Measurements from ENCODE around the gene MEFV. TPM values are rescaled to one million over a fixed set of nuclear protein-coding genes. Genes with fewer than 3 reads are reported as not detected.

The MEFV gene
- total and polyA plus RNA-seq, 10 of the 15 experiments (the other 5 are each of a cell fraction or from before 2014, with no cell fraction given): 0.03 to 0.11 (median 0.09) TPM; not detected in 5

DNA sequence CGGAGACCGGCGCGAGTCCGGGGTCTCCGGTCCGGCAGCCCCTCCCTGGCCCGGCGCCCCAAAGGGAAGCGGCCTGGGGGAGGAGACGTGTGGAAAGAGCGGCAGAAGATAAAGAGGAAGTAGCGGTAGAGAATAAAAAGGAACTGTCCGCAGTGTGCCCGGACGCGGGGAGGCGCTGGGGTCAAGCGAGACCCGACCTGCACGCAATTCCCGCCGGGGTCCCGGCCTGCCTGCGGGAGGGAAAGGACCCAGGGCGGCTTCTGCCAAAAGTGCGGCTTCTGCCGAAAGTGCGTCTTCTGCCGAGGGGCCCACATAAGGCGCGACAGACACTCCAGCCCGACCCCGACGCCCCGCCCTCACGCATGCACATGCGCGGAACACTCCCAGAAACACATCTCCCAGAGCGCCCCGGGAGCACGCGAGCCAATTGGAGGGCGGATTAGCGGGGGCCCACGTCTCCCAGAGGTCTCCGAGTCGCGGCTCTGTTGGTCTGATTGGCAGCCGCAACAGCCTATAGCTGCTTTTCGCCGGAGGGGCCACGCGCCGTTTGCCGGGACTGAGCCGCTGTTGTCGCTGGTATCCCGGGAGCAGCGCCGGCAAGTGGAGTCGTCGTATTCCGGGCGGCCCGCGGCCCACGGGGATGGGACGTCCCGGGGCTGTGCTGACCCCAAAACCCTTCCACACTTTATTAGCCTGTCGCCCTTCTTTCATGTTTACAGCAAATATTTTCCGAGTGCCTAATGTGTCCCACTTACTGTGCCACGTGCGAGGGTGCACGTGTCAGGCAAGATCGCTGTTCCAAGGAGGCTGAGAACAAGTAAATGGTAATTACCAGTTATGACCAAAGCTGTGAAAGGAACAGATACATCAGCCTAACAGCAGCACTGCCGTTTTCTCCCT, 8.0 kb upstream of the MEFV start (continued):
- TF ChIP-seq EP300 (IDR thresholded peaks at IDR 0.05; ENCODE audit: borderline replicate concordance in 1 of 2, control insufficient read depth in 1 of 2, low read depth in 2 of 2, low read length in 2 of 2): 0 out of 4 replicates have a peak, but pooled peaks of 1 of the 2 experiments have one; percentile 18
- TF ChIP-seq NFIC (IDR thresholded peaks at IDR 0.05; ENCODE audit: low read depth, low read length): no peak
- TF ChIP-seq, protein P1, sequence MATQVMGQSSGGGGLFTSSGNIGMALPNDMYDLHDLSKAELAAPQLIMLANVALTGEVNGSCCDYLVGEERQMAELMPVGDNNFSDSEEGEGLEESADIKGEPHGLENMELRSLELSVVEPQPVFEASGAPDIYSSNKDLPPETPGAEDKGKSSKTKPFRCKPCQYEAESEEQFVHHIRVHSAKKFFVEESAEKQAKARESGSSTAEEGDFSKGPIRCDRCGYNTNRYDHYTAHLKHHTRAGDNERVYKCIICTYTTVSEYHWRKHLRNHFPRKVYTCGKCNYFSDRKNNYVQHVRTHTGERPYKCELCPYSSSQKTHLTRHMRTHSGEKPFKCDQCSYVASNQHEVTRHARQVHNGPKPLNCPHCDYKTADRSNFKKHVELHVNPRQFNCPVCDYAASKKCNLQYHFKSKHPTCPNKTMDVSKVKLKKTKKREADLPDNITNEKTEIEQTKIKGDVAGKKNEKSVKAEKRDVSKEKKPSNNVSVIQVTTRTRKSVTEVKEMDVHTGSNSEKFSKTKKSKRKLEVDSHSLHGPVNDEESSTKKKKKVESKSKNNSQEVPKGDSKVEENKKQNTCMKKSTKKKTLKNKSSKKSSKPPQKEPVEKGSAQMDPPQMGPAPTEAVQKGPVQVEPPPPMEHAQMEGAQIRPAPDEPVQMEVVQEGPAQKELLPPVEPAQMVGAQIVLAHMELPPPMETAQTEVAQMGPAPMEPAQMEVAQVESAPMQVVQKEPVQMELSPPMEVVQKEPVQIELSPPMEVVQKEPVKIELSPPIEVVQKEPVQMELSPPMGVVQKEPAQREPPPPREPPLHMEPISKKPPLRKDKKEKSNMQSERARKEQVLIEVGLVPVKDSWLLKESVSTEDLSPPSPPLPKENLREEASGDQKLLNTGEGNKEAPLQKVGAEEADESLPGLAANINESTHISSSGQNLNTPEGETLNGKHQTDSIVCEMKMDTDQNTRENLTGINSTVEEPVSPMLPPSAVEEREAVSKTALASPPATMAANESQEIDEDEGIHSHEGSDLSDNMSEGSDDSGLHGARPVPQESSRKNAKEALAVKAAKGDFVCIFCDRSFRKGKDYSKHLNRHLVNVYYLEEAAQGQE (IDR thresholded peaks at IDR 0.05; ENCODE audit: low read depth, low read length): no peak
- no peak for TF ChIP-seq RBBP5 (conservative IDR thresholded peaks at IDR 0.05)
- TF ChIP-seq PML (IDR thresholded peaks at IDR 0.05; ENCODE audit: low read length): no peak
- no peak for TF ChIP-seq RELA (IDR thresholded peaks at IDR 0.05; ENCODE audit: borderline replicate concordance, partially characterized antibody)
- TF ChIP-seq GABPA (IDR thresholded peaks at IDR 0.05; ENCODE audit: low read depth): peak; percentile 54; the same call in 1 of the 2 replicates
- TF ChIP-seq SUPT20H (IDR thresholded peaks at IDR 0.05; ENCODE audit: borderline replicate concordance, control insufficient read depth, low read depth, low read length): no peak
- TF ChIP-seq, protein P2, sequence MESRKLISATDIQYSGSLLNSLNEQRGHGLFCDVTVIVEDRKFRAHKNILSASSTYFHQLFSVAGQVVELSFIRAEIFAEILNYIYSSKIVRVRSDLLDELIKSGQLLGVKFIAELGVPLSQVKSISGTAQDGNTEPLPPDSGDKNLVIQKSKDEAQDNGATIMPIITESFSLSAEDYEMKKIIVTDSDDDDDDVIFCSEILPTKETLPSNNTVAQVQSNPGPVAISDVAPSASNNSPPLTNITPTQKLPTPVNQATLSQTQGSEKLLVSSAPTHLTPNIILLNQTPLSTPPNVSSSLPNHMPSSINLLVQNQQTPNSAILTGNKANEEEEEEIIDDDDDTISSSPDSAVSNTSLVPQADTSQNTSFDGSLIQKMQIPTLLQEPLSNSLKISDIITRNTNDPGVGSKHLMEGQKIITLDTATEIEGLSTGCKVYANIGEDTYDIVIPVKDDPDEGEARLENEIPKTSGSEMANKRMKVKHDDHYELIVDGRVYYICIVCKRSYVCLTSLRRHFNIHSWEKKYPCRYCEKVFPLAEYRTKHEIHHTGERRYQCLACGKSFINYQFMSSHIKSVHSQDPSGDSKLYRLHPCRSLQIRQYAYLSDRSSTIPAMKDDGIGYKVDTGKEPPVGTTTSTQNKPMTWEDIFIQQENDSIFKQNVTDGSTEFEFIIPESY (IDR thresholded peaks at IDR 0.05): no peak
- TF ChIP-seq DPF2 (IDR thresholded peaks at IDR 0.05): peak; percentile 95
- no peak; the same call in 1 of the 2 replicates for TF ChIP-seq NFYA (IDR thresholded peaks at IDR 0.05; ENCODE audit: borderline replicate concordance, low read depth, low read length)
- 0 out of 4 replicates have a peak, but pooled peaks of 1 of the 2 experiments have one; percentile 27 for TF ChIP-seq ETV6 (conservative IDR thresholded peaks at IDR 0.05 in 1 of 2, IDR thresholded peaks at IDR 0.05 in 1 of 2; ENCODE audit: borderline replicate concordance in 1 of 2, low read depth in 1 of 2)
- TF ChIP-seq, protein P3, sequence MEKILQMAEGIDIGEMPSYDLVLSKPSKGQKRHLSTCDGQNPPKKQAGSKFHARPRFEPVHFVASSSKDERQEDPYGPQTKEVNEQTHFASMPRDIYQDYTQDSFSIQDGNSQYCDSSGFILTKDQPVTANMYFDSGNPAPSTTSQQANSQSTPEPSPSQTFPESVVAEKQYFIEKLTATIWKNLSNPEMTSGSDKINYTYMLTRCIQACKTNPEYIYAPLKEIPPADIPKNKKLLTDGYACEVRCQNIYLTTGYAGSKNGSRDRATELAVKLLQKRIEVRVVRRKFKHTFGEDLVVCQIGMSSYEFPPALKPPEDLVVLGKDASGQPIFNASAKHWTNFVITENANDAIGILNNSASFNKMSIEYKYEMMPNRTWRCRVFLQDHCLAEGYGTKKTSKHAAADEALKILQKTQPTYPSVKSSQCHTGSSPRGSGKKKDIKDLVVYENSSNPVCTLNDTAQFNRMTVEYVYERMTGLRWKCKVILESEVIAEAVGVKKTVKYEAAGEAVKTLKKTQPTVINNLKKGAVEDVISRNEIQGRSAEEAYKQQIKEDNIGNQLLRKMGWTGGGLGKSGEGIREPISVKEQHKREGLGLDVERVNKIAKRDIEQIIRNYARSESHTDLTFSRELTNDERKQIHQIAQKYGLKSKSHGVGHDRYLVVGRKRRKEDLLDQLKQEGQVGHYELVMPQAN (conservative IDR thresholded peaks at IDR 0.05): peak; percentile 92
- peak; percentile 70 for TF ChIP-seq POLR2AphosphoS5 (IDR thresholded peaks at IDR 0.05; ENCODE audit: low read length)
- TF ChIP-seq RAD21 (IDR thresholded peaks at IDR 0.05; ENCODE audit: insufficient read depth, low read depth, low read length): peak; percentile 45; the same call in 1 of the 2 replicates
- TF ChIP-seq PAX8 (IDR thresholded peaks at IDR 0.05): no peak
- TF ChIP-seq NR2F1 (conservative IDR thresholded peaks at IDR 0.05): peak; percentile 95
- 0 out of 2 replicates have a peak, but pooled peaks have one; percentile 22 for TF ChIP-seq ZNF207 (IDR thresholded peaks at IDR 0.05; ENCODE audit: borderline replicate concordance)
- peak; percentile 28 to 74; a peak in 3 of 4 replicates for TF ChIP-seq SRF (IDR thresholded peaks at IDR 0.05; ENCODE audit: low read depth in 2 of 2, low read length in 2 of 2)
- TF ChIP-seq MYB (IDR thresholded peaks at IDR 0.05; ENCODE audit: borderline replicate concordance, low read depth, low read length): no peak
